GM06990 (cell line): Measurements from ENCODE around the gene KIF4B.

ENCODE experiments used
- DNase-seq: peaks from one replicate; pipeline ENCODE4 v3.0.0-alpha.2; 2011; ENCODE audit not compliant: insufficient read length; ENCODE audit errors: extremely low read depth
- H3K27me3 ChIP-seq: replicated peaks from 2 replicates; pipeline ENCODE4 v1.6.0; 2011; ENCODE audit warnings: low read length; ENCODE audit not compliant: control insufficient read depth, insufficient read depth
- H3K36me3 ChIP-seq: 2 replicates; pipeline ENCODE4 v1.5.1; 2011; ENCODE audit warnings: low read length; ENCODE audit not compliant: control insufficient read depth, insufficient read depth
- H3K4me3 ChIP-seq: replicated peaks from 2 replicates; pipeline ENCODE4 v1.5.1; 2011; ENCODE audit warnings: low read depth, mild to moderate bottlenecking, control low read depth, low read length
- TF ChIP-seq, protein P1 (sequence below): IDR thresholded peaks from 2 replicates; pipeline ENCODE4 v1.5.1; 2011; ENCODE audit warnings: low read length, control low read depth, mild to moderate bottlenecking, inconsistent platforms; ENCODE audit not compliant: insufficient read depth, poor library complexity, severe bottlenecking

Gene KIF4B

DNA sequence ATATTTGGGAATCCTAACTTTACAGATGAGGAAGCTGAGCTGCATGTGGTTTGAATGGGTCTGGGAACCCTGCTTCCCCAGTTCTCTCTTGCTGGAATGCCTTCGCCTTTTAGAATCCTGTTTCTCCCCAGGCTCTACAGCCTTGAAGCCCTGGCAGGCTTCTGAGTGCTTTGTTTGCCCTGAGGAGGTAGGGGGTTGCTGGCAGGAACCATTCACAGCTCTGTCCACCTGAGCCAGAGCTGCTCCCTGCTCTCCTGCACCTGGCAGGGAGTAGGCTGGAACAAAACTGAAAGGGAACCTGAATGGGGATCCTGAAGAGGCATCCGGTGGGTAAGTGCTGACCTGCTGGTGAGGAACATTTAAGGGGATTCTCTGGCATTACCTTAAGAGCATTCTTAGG is 33.0 kb downstream of the KIF4B start:
- Histone ChIP-seq H3K4me3 (no peak overlapping the region), H3K36me3 (no peaks in the 10 kb centered on the region), H3K27me3 (no peaks in the 10 kb centered on the region; the same call in 1 of the 2 replicates)
- TF ChIP-seq, protein P1, sequence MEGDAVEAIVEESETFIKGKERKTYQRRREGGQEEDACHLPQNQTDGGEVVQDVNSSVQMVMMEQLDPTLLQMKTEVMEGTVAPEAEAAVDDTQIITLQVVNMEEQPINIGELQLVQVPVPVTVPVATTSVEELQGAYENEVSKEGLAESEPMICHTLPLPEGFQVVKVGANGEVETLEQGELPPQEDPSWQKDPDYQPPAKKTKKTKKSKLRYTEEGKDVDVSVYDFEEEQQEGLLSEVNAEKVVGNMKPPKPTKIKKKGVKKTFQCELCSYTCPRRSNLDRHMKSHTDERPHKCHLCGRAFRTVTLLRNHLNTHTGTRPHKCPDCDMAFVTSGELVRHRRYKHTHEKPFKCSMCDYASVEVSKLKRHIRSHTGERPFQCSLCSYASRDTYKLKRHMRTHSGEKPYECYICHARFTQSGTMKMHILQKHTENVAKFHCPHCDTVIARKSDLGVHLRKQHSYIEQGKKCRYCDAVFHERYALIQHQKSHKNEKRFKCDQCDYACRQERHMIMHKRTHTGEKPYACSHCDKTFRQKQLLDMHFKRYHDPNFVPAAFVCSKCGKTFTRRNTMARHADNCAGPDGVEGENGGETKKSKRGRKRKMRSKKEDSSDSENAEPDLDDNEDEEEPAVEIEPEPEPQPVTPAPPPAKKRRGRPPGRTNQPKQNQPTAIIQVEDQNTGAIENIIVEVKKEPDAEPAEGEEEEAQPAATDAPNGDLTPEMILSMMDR = no peak
- DNase-seq = no peak

GRCh38 chr5:155047818-155048217 is 34.3 kb downstream of the KIF4B start:
- no peak for DNase-seq
- Histone ChIP-seq H3K27me3 (no peaks in the 10 kb centered on the region; the same call in 1 of the 2 replicates), H3K36me3 (no peaks in the 10 kb centered on the region), H3K4me3 (no peak overlapping the region)
- TF ChIP-seq, protein P1 = no peak

DNA sequence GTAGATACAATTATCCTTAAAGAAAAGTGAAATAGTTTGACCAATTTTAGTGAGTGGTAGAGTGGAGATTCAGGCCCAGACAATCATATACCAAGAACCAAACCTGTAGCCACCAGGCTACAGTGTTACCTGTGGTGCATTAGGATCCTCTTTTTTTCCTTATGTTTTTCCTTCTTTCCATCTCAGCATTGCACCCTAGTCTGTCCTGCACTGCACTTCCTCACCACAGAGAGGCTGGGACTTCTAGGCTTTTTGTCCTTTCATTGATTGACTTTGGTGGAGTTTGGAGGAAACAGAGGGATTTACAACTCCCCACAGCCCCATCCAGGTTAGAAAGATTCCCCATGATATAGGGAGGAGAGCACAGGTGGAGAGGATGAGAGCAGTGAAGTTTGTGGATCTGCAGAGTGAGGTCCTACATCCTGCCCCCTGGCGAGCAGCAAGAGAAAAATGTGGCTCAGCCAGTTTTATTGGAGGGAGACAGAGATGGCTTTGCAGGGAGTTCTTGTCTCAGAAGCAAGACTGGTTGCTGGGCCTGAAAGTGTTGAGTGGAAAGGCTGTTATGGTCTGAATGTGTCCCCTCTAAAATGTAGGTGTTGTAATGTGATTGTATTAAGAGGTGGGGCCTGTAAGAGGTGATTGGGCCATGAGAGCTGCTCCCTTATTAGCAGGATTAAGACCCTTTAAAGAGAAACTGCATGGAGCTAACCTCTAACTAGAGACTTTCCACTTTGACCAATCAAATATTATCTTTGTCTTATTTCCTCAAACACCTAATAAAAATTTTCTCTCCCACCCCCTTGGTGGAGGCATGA is 36.2 kb downstream of the KIF4B start:
- TF ChIP-seq, protein P1 = peak; percentile 54

DNA sequence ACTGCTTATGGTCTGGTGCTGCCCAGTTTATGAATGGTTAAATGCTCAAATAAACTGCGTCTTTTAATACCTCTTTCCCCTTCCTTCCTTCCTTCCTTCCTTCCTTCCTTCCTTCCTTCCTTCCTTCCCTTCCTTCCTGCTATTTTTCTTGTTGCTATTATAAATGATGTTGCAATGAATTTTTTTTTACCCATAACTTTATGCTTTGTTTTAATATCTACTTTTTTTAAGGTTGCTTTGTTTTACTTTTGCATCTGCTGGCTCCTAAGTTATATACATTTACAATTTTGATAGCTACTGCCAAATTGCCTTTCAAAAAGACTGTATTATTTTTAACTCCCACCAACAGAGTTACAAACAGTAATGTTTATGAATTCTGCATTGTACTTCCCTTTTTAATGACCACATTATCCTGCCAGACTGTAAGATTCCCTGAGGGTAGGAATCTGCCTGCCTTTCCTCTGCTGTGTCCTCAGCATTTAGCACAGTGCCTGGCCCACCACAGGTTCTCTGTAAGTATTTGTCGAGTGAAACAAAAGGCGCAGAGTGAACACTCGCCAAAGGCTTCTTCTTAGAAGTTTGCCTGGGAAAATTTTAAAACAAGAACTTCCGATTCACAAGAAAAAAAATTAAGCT is 36.9 kb downstream of the KIF4B start:
- Histone ChIP-seq H3K36me3 (no peaks in the 10 kb centered on the region), H3K4me3 (no peak overlapping the region), H3K27me3 (no peaks in the 10 kb centered on the region; the same call in 1 of the 2 replicates)
- TF ChIP-seq, protein P1 = no peak
- no peak for DNase-seq

More for the DNA sequence above, 36.2 kb downstream of the KIF4B start:
- no peaks in the 10 kb centered on the region; the same call in 1 of the 2 replicates for H3K27me3 ChIP-seq
- no peaks in the 10 kb centered on the region for H3K36me3 ChIP-seq
- DNase-seq = no peak
- no peak overlapping the region for H3K4me3 ChIP-seq

DNA sequence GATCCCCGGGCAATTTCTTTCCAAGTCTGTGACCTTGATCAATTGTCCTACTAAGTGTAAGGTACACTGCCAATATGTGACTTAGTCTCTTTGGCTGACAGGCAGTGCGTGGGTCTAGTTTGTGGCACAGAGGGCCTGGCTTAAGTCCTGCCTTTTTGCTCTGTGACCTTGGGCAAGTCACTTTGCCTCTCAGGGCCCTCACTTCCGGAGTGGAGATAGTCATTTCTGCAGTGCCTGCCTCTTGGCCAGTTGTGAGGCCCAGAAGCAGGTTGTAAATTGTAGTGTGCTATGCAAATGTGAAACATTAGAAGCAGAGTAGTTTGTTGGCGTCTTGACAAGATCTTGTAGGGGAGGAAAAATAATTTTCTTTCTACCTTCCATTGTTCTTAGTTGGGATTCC is 39.0 kb downstream of the KIF4B start:
- H3K27me3 ChIP-seq = no peaks in the 10 kb centered on the region

More for the DNA sequence above, 39.0 kb downstream of the KIF4B start:
- TF ChIP-seq, protein P1 = no peak
- no peak overlapping the region for H3K4me3 ChIP-seq
- no peak for DNase-seq
- H3K36me3 ChIP-seq = no peaks in the 10 kb centered on the region
